BE2C (cell line): Measurements from ENCODE around the gene RNLS.
"Not testable (repeated sequence)": the region's sequence is repeated elsewhere in the genome, so short reads cannot be mapped to it uniquely, and the experiment has no call there.

ENCODE experiments used
- DNase-seq: peaks from one replicate; pipeline ENCODE4 v3.0.0-alpha.2; 2020
- H3K27me3 ChIP-seq: fragments of 250-450 bp; sonication (Bioruptor Pico); 2 replicates; pipeline ENCODE4 v1.5.1; 2020; ENCODE audit warnings: mild to moderate bottlenecking
- H3K36me3 ChIP-seq: fragments of 250-450 bp; sonication (Bioruptor Pico); 2 replicates; pipeline ENCODE4 v1.5.1; 2020; ENCODE audit warnings: mild to moderate bottlenecking
- H3K4me1 ChIP-seq: fragments of 250-450 bp; sonication (Bioruptor Pico); 2 replicates; pipeline ENCODE4 v1.5.1; 2020
- H3K4me3 ChIP-seq: 2 replicates; pipeline ENCODE4 v1.5.1; 2011; ENCODE audit warnings: low read depth, low read length
- H3K9me3 ChIP-seq: fragments of 250-450 bp; sonication (Bioruptor Pico); 2 replicates; pipeline ENCODE4 v1.5.1; 2020
- TF ChIP-seq, protein P1 (sequence below): IDR thresholded peaks from 2 replicates; pipeline ENCODE4 v1.5.1; 2012; ENCODE audit warnings: mild to moderate bottlenecking, low read depth, low read length

RNLS gene

DNA sequence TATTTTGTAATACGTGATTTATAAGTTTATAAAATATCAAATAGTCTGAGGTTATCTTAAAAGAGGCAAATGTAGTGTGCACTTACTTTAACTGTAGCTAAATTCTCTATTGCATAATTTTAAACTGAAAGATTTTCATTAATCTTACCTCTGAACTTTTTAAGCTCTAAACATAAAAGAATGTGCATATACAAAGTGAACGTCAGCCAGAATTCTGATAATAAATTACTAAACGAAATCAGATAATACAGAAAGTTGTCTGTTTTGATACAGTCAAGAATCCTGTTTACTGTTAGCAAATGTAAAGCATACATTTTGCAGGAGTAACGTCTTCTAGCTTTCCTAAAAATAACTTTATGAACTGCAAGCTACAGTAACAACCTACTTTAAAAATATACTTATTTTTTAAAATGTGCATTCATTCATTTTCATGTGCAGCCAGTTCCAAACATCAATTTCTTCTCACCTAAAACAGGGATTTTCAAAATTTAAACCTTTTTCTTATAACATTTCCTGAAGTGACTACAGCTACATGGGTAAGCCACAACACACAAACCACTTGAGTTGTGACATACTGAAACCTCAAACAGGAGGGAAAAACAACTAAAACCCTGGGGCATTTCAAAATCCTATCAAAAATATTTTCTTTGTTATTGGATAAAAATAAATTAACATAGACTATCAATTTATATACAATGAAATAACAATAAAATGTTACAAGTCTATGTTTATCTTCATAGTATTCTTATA lies 92.7 kb downstream of the RNLS start:
- H3K27me3 ChIP-seq: no peaks in the 10 kb centered on the region
- no peak for DNase-seq
- H3K9me3 ChIP-seq: no peaks in the 10 kb centered on the region
- no peaks in the 10 kb centered on the region for H3K36me3 ChIP-seq
- TF ChIP-seq, protein P1, sequence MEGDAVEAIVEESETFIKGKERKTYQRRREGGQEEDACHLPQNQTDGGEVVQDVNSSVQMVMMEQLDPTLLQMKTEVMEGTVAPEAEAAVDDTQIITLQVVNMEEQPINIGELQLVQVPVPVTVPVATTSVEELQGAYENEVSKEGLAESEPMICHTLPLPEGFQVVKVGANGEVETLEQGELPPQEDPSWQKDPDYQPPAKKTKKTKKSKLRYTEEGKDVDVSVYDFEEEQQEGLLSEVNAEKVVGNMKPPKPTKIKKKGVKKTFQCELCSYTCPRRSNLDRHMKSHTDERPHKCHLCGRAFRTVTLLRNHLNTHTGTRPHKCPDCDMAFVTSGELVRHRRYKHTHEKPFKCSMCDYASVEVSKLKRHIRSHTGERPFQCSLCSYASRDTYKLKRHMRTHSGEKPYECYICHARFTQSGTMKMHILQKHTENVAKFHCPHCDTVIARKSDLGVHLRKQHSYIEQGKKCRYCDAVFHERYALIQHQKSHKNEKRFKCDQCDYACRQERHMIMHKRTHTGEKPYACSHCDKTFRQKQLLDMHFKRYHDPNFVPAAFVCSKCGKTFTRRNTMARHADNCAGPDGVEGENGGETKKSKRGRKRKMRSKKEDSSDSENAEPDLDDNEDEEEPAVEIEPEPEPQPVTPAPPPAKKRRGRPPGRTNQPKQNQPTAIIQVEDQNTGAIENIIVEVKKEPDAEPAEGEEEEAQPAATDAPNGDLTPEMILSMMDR: no peak
- H3K4me1 ChIP-seq: peaks cover 11% of the 10 kb centered on the region
- H3K4me3 ChIP-seq: no peak overlapping the region

GRCh38 chr10:88489107-88489506 lies 94.0 kb downstream of the RNLS start:
- DNase-seq: no peak
- TF ChIP-seq, protein P1: no peak

GRCh38 chr10:88486816-88487215 lies 96.3 kb downstream of the RNLS start:
- not testable (repeated sequence) for H3K27me3 ChIP-seq, H3K4me3 ChIP-seq, H3K9me3 ChIP-seq, H3K36me3 ChIP-seq, DNase-seq
- peaks cover 11% of the 10 kb centered on the region for H3K4me1 ChIP-seq

More at GRCh38 chr10:88489107-88489506, 94.0 kb downstream of the RNLS start:
- Histone ChIP-seq H3K9me3 (no peaks in the 10 kb centered on the region), H3K36me3 (no peaks in the 10 kb centered on the region), H3K4me3 (no peak overlapping the region), H3K4me1 (peaks cover 11% of the 10 kb centered on the region), H3K27me3 (no peaks in the 10 kb centered on the region)

DNA sequence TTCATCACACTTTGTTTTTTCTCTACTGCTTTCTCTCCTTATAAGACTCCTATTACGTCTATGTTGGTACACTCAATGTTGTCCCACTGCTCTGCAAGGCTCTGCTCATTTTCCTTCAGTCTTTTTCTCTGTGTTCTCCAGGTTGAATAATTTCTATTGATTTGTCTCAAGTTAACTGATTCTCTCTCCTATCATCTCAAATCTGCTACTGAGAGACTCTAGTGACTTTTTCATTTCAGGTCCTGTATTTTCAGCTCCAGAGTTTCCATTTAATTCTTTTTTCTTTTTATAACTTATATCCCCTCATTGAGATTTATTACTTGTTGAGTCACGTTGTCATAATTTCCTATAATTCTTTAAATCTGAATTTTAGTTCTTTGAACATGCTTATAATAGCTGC lies 100.9 kb downstream of the RNLS start:
- TF ChIP-seq, protein P1: no peak
- Histone ChIP-seq H3K4me1 (peaks cover 7% of the 10 kb centered on the region), H3K4me3 (no peak overlapping the region), H3K36me3 (no peaks in the 10 kb centered on the region), H3K9me3 (no peaks in the 10 kb centered on the region), H3K27me3 (no peaks in the 10 kb centered on the region)
- DNase-seq: no peak

GRCh38 chr10:88478256-88478655 lies 104.9 kb downstream of the RNLS start:
- no peak for DNase-seq
- TF ChIP-seq, protein P1: no peak

DNA sequence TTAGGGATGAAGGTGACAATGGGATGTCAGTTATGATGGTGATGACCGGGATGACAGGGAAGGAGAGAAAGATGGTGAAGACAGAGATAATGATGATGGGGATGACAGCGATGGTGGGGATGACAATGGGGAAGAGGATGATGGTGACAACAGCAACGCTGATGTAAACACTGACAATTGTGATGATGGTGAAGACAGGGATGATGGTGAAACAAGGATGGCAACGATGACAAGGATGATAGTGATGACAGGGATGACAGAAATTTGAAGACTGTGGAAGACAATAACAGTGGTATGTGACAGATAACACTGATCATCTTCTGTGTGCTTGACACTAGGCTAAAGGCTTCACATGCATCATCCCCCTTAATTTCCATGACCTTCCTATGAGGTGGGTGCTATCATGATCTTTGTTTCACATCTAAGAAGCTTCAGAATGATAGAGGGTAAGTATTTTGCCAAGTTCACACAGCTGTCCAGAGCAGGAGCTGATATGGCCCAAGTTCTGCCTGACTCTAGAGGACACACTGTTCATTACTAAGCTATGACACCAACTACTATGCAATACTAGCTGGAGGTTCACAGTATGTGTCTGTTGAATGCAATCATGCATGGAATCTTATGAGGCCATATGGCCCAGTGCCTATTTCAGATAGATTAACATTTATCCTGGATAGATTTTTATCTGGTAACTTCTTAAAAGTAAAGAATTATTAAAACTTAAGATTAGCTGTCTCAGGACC lies 105.6 kb downstream of the RNLS start:
- H3K36me3 ChIP-seq: no peaks in the 10 kb centered on the region
- TF ChIP-seq, protein P1: no peak
- H3K27me3 ChIP-seq: no peaks in the 10 kb centered on the region
- no peak overlapping the region for H3K4me3 ChIP-seq
- H3K4me1 ChIP-seq: peaks cover 41% of the 10 kb centered on the region
- no peaks in the 10 kb centered on the region for H3K9me3 ChIP-seq
- no peak for DNase-seq

More at GRCh38 chr10:88478256-88478655, 104.9 kb downstream of the RNLS start:
- H3K4me1 ChIP-seq: peaks cover 38% of the 10 kb centered on the region
- H3K36me3 ChIP-seq: no peaks in the 10 kb centered on the region
- no peaks in the 10 kb centered on the region for H3K9me3 ChIP-seq
- no peak overlapping the region for H3K4me3 ChIP-seq
- H3K27me3 ChIP-seq: no peaks in the 10 kb centered on the region
